Measurements from ENCODE around the gene SIVA1.
A peak's percentile ranks its signal among the peaks of the same experiment; 100 is the strongest.

The SIVA1 gene

GRCh38 chr14:104797115-104798044 is 44.4 kb downstream of the SIVA1 start:
- peak; percentile 22 for DNase-seq (ENCODE audit: low spot score)

GRCh38 chr14:104798300-104799243 is 45.6 kb downstream of the SIVA1 start:
- no peak for DNase-seq (ENCODE audit: low spot score)

- DNase-seq (ENCODE audit: low spot score) = peak; percentile 24
Measured at GRCh38 chr14:104799244-104800014, 46.5 kb downstream of the SIVA1 start.

DNA sequence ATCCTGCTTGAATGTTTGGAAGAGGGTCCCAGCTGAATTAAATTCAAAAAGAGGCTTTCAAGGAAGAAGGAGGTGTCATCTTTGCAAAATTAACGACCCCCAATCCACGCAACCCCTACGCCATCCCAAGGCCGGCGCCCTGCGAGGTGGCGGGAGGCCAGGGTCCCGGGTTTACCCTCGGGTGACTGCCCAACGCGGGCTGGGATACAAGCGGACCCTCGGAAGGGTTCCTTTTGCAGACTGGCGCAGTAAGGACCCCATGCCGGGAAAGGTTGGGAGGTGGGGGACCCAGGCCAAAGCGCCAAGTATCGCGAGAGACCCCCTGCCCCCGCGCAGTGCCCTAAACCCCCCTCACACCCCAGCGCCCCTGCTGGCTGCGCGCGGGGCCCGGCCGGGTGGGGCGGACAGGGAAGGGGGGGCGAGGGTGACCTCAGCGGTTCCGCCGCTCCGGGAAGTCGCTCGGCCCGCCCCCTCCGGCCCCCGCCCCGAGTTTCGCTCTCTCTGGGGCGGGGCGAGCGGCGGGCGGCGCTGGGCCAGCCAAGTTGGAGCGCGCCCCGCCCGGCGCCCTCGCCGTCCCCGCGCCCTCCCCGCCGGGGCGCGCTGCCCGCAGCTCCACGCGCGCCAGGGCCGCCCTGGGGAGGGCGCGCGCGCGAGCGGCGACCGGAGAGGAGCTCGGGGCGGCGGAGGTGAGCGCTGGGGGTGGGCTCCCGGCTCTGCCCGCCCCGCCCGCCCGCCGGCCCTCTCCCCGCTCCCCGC is 47.2 kb downstream of the SIVA1 start:
- DNase-seq (ENCODE audit: low spot score) = peak; percentile 87

DNA sequence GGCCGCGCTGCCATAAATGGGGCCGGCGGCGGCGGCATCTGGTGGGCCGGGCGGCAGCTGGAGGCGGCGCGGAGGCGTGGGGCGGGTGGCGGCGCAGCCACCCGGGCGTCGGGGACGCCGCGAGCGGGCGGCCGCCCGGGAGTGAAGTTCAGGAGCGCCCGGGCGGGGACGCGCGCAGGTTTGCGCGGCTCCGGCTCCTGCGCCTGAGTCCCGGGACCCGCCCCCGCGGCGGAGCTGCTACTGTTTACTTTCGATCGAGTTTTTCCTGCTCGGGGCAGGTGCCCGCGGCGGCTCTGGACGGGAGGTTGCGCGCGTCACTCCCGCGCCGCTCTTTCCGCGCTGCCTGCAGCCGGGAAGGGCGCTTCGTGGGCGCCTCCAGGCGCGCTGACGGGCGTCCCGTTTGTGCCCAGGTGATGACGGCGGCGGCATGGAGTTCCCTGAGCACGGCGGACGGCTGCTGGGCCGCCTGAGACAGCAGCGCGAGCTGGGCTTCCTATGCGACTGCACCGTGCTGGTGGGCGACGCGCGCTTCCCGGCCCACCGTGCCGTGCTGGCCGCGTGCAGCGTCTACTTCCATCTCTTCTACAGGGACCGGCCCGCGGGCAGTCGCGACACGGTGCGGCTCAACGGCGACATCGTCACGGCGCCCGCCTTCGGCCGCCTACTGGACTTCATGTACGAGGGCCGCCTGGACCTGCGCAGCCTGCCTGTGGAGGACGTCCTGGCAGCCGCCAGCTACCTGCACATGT is 48.0 kb downstream of the SIVA1 start, which contains the start of gene ZBTB42:
ZBTB42 (plus strand) TSS at position 331 of the 749 bp plus-strand sequence; CDS start at position 428, 97 bp downstream.
- DNase-seq (ENCODE audit: low spot score) = peak; percentile 58

DNA sequence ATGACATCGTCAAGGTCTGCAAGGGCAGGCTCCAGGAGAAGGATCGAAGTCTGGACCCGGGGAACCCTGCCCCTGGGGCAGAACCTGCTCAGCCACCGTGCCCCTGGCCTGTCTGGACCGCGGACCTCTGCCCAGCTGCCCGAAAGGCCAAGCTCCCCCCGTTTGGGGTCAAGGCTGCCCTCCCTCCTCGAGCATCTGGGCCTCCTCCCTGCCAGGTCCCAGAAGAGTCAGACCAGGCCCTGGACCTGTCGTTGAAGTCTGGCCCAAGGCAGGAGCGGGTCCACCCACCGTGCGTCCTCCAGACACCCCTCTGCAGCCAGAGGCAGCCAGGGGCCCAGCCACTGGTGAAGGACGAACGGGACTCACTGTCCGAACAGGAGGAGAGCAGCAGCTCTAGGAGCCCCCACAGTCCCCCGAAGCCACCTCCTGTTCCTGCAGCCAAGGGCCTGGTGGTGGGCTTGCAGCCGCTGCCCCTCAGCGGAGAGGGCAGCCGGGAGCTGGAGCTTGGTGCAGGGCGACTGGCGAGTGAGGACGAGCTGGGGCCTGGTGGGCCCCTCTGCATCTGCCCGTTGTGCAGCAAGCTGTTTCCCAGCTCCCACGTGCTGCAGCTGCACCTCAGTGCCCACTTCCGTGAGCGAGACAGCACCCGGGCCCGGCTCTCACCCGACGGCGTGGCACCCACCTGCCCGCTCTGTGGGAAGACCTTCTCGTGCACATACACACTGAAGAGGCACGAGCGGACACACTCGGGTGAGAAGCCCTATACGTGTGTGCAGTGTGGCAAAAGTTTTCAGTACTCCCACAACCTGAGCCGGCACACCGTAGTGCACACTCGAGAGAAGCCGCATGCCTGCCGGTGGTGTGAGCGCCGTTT is 48.8 kb downstream of the SIVA1 start:
- DNase-seq (ENCODE audit: low spot score) = no peak

GRCh38 chr14:104802394-104803184 is 49.6 kb downstream of the SIVA1 start:
- DNase-seq (ENCODE audit: low spot score) = no peak

- DNase-seq (ENCODE audit: low spot score) = no peak
Measured at GRCh38 chr14:104803280-104803911, 50.4 kb downstream of the SIVA1 start.

- no peak for DNase-seq (ENCODE audit: low spot score)
Measured at GRCh38 chr14:104803912-104804410, 51.0 kb downstream of the SIVA1 start.

- no peak for DNase-seq (ENCODE audit: low spot score)
Measured at GRCh38 chr14:104804481-104805325, 51.8 kb downstream of the SIVA1 start.

- DNase-seq (ENCODE audit: low spot score) = peak; percentile 87
Measured at GRCh38 chr14:104805326-104805678, 52.4 kb downstream of the SIVA1 start.

- DNase-seq (ENCODE audit: low spot score) = no peak
Measured at GRCh38 chr14:104805941-104806624, 53.1 kb downstream of the SIVA1 start.

GRCh38 chr14:104806625-104807465 is 53.9 kb downstream of the SIVA1 start:
- no peak for DNase-seq (ENCODE audit: low spot score)

GRCh38 chr14:104808456-104808855 is 55.5 kb downstream of the SIVA1 start:
- DNase-seq (ENCODE audit: low spot score) = no peak

All from AG08395 (cell line).